ENCODE measurements around the gene CNOT3. TPM values are rescaled to one million over a fixed set of nuclear protein-coding genes. Genes with fewer than 3 reads are reported as not detected.

CNOT3 gene
- total and polyA plus RNA-seq, 2 of the 13 experiments (the other 11 are each of a cell fraction or from before 2014, with no cell fraction given) = 4.3 to 5.8 TPM

GRCh38 chr19:54102421-54103169 lies 35.0 kb upstream of the CNOT3 start, which contains the start of gene NDUFA3 (continued):
- TF ChIP-seq TRIM24 (CRISPR knock-in tag; IDR thresholded peaks at IDR 0.05) (no peak), ZSCAN12 (CRISPR knock-in tag; IDR thresholded peaks at IDR 0.05) (no peak), ZBTB4 (CRISPR knock-in tag; IDR thresholded peaks at IDR 0.05; ENCODE audit: borderline replicate concordance) (no peak), KLF16 (CRISPR knock-in tag; IDR thresholded peaks at IDR 0.05) (no peak), NFIC (IDR thresholded peaks at IDR 0.05; ENCODE audit: low read length) (no peak), NR1H2 (CRISPR knock-in tag; IDR thresholded peaks at IDR 0.05; ENCODE audit: borderline replicate concordance, low read depth) (no peak), PBX2 (CRISPR knock-in tag; IDR thresholded peaks at IDR 0.05) (no peak), ZNF776 (CRISPR knock-in tag; IDR thresholded peaks at IDR 0.05) (peak; percentile 70; the same call in 1 of the 2 replicates), ZNF331 (CRISPR knock-in tag; IDR thresholded peaks at IDR 0.05) (peak; percentile 57; the same call in 1 of the 2 replicates), BRD4 (CRISPR knock-in tag; IDR thresholded peaks at IDR 0.05) (no peak), NFE2L2 (IDR thresholded peaks at IDR 0.05; ENCODE audit: low read length) (no peak), MAX (IDR thresholded peaks at IDR 0.05) (0 out of 2 replicates have a peak, but pooled peaks have one; percentile 58), TCF7 (IDR thresholded peaks at IDR 0.05; ENCODE audit: low read depth) (no peak), ZBTB10 (CRISPR knock-in tag; IDR thresholded peaks at IDR 0.05; ENCODE audit: borderline replicate concordance) (no peak), PRDM15 (CRISPR knock-in tag; IDR thresholded peaks at IDR 0.05) (no peak), GATAD1 (CRISPR knock-in tag; IDR thresholded peaks at IDR 0.05) (peak; percentile 97), ZNF296 (CRISPR knock-in tag; conservative IDR thresholded peaks at IDR 0.05) (no peak), NR3C1 (CRISPR knock-in tag; IDR thresholded peaks at IDR 0.05) (no peak), CHCHD3 (CRISPR knock-in tag; IDR thresholded peaks at IDR 0.05) (no peak)

All from HepG2 (cell line).